Measurements from ENCODE around the gene KLF17. TPM values are rescaled to one million over a fixed set of nuclear protein-coding genes. Genes with fewer than 3 reads are reported as not detected.
"Not testable (repeated sequence)": the region's sequence is repeated elsewhere in the genome, so short reads cannot be mapped to it uniquely, and the experiment has no call there.

Gene KLF17
- total RNA-seq, 1 donor from 2014 or later = not detected

GRCh38 chr1:44135886-44136285 is 17.3 kb downstream of the KLF17 start:
- Mint-ChIP-seq H3K4me1 (no peaks in the 10 kb centered on the region), H3K36me3 (ENCODE audit: low read depth) (no peaks in the 10 kb centered on the region), H3K4me3 (no peak overlapping the region), H3K27me3 (ENCODE audit: low read depth) (no peaks in the 10 kb centered on the region), H3K27ac (ENCODE audit: unreplicated experiment) (peak overlapping the region; percentile 92), H3K9me3 (no peaks in the 10 kb centered on the region)
- no peak for TF ChIP-seq CTCF (conservative IDR thresholded peaks at IDR 0.05)
- DNase-seq (ENCODE audit: low read depth, low spot score) = no peak

GRCh38 chr1:44138239-44138638 is 19.6 kb downstream of the KLF17 start:
- DNase-seq (ENCODE audit: low read depth, low spot score) = no peak
- Mint-ChIP-seq H3K4me3 (no peak overlapping the region), H3K4me1 (no peaks in the 10 kb centered on the region), H3K9me3 (peaks cover 7% of the 10 kb centered on the region), H3K27ac (ENCODE audit: unreplicated experiment) (no peak overlapping the region), H3K27me3 (ENCODE audit: low read depth) (no peaks in the 10 kb centered on the region), H3K36me3 (ENCODE audit: low read depth) (no peaks in the 10 kb centered on the region)
- TF ChIP-seq CTCF (conservative IDR thresholded peaks at IDR 0.05) = no peak

- not testable (repeated sequence) for DNase-seq (ENCODE audit: low read depth, low spot score); H3K36me3 Mint-ChIP-seq (ENCODE audit: low read depth); H3K4me3 Mint-ChIP-seq; H3K27me3 Mint-ChIP-seq (ENCODE audit: low read depth); H3K4me1 Mint-ChIP-seq; H3K27ac Mint-ChIP-seq (ENCODE audit: unreplicated experiment)
- peaks cover 13% of the 10 kb centered on the region for H3K9me3 Mint-ChIP-seq
Measured at GRCh38 chr1:44139565-44139964, 20.9 kb downstream of the KLF17 start.

GRCh38 chr1:44141531-44141930 is 22.9 kb downstream of the KLF17 start, which contains the start of gene KLF18:
Gene KLF18, minus strand, starts transcription at chr1:44141631. Its CDS starts 0 bp downstream, at chr1:44141631.
- H3K36me3 Mint-ChIP-seq (ENCODE audit: low read depth) = peaks cover 9% of the 10 kb centered on the region
- no peaks in the 10 kb centered on the region for H3K4me1 Mint-ChIP-seq
- H3K27me3 Mint-ChIP-seq (ENCODE audit: low read depth) = no peaks in the 10 kb centered on the region
- H3K27ac Mint-ChIP-seq (ENCODE audit: unreplicated experiment) = no peak within 1 kb of the TSS
- peaks cover 17% of the 10 kb centered on the region for H3K9me3 Mint-ChIP-seq
- no peak for DNase-seq (ENCODE audit: low read depth, low spot score)
- no peak for TF ChIP-seq CTCF (conservative IDR thresholded peaks at IDR 0.05)
- H3K4me3 Mint-ChIP-seq = no peak within 1 kb of the TSS

GRCh38 chr1:44144962-44145756 is 26.5 kb downstream of the KLF17 start:
- peaks cover 17% of the 10 kb centered on the region for H3K9me3 Mint-ChIP-seq

More at GRCh38 chr1:44144962-44145756, 26.5 kb downstream of the KLF17 start:
- no peak for TF ChIP-seq CTCF (conservative IDR thresholded peaks at IDR 0.05)
- no peak overlapping the region for H3K27ac Mint-ChIP-seq (ENCODE audit: unreplicated experiment)
- peaks cover 9% of the 10 kb centered on the region for H3K36me3 Mint-ChIP-seq (ENCODE audit: low read depth)
- no peaks in the 10 kb centered on the region for H3K27me3 Mint-ChIP-seq (ENCODE audit: low read depth)
- H3K4me3 Mint-ChIP-seq = no peak overlapping the region
- DNase-seq (ENCODE audit: low read depth, low spot score) = no peak
- no peaks in the 10 kb centered on the region for H3K4me1 Mint-ChIP-seq

All from neural crest cell (in vitro differentiated cells).